Hematopoietic multipotent progenitor cell treated with erythropoietin and hydrocortisone succinate and interleukin-3 and kit ligand, for 15 days (in vitro differentiated cells): ENCODE measurements around the gene SLC35F1.
A peak's percentile ranks its signal among the peaks of the same experiment; 100 is the strongest.
"Not testable (repeated sequence)": the region's sequence is repeated elsewhere in the genome, so short reads cannot be mapped to it uniquely, and the experiment has no call there.

Experiments used
- DNase-seq: peaks from one replicate; pipeline ENCODE4 v3.0.0-alpha.2; 2015; ENCODE audit warnings: low spot score

Gene SLC35F1

GRCh38 chr6:117927866-117928265, 20.8 kb downstream of the SLC35F1 start:
- DNase-seq, result no peak

GRCh38 chr6:117928833-117929232, 21.8 kb downstream of the SLC35F1 start:
- no peak for DNase-seq

- DNase-seq, result no peak
Measured at GRCh38 chr6:117929501-117929900, 22.4 kb downstream of the SLC35F1 start.

DNA sequence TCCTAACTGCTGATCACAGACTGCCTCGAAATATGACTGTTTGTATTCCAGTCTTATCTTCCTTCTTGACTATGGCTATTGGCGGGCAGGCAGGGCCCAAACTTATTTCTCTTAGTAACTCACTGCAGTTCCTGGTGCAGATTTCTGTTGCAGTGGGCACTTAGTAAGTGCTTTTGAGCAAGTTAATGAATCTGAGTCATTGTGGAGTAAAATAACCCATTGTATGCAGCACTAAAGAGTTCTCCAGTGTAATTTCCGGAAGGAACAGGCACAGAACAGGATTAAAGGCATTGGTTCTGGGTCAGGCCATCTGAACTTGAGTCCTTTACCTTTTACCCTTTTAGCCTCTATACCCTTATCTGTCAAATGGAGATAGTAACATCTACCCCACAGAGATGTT, 23.6 kb downstream of the SLC35F1 start:
- DNase-seq, result no peak

DNA sequence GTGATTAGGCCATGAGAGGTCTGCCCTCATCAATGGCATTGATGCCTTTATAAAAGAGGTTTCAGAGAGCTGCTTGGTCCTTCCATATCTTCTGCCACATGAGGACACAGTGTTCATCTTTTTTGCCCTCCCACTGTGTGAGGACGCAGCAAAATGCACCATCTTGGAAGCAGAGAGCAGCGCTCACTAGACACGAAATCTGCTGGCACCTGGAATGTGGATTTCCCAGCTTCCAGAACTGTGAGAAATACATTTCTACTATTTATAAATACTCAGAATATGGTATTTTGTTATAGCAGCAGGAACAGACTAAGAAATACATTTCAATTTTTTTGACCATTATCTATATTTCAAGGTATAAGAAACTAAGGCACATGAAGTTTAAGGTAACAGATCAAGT, 24.9 kb downstream of the SLC35F1 start:
- DNase-seq, result no peak

DNA sequence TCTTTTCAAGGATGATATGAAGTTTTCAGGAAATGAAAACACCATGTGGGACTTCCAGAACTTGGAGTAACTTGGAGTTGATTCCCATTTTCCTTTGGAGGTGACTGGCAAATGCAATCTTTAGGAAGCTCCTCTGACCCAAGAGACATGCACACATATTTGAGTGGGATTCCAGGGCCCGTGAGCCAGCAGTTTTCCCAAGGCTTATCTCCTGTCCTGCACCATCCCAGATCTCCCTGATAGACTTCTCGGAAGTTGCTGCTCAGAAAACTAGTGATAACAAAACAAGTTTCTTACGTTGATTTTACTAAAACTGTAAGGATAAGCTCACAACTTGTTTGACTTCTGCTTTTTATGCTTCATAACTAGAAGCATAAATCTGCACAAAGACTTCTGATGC, 25.6 kb downstream of the SLC35F1 start:
- no peak for DNase-seq

GRCh38 chr6:117933471-117933870, 26.4 kb downstream of the SLC35F1 start:
- DNase-seq, result no peak

DNA sequence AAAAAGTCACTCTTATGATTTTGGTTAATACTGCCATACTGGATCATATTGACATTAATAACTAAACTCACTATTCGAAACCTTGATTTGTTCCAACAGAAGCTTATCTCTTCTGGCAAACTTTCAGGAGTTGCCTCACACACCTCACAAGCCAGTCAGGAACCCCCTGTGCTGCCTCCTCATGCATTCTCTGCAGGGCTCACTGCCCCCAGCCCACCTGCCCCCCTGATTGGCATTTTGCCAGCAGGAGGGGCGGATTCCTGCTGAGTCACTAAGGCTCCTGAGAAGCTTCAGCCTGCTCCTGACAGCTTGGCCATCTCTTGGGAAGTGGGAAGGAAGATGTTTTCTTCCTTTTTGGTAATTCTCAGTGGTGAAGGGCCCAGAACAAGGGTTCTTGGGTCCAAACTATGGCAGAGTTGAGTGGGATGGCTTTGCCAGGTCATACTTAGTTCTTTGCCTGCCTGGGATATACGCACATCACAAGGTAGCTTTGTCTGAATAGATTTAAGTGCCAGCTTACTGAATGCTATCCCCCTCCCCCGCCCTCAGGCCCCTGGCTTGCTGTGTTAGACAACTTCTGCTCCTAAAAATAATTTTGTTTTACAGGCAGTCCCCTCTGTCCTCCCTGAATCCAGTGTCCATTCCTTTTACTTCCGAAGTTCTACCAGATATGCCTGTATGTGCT, 31.4 kb downstream of the SLC35F1 start:
- DNase-seq, result no peak

- DNase-seq, result no peak
Measured at GRCh38 chr6:117947234-117947633, 40.2 kb downstream of the SLC35F1 start.

- DNase-seq, result no peak
Measured at GRCh38 chr6:117951783-117952182, 44.7 kb downstream of the SLC35F1 start.

DNA sequence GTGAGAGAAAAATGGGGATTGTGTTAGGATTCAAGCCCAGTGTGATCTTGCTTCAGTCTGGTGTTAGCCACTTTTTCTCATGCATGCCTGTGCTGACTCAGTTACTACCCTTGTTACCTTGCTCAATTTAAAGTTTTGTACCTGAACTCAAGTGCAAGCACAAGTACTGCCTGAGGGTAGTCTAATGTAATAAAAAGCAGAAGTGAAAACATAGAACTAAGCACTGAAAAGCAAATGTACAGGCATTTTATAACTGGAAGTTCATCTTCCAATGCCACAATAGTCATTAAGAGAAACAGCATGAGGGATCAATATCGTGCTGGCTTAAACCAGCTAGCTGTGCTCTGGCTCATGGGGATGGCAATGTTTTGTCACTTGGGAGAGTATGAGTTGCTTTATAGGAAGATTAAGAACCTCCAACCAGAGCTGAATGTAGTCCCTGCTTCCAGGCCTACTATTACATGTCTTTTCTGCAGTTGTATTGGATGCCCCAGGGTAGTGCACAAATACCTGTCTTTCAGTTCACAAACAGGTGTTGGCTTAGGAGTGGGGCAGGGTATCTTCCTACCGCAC, 48.7 kb downstream of the SLC35F1 start:
- no peak for DNase-seq

GRCh38 chr6:117956386-117956785, 49.3 kb downstream of the SLC35F1 start:
- no peak for DNase-seq

DNA sequence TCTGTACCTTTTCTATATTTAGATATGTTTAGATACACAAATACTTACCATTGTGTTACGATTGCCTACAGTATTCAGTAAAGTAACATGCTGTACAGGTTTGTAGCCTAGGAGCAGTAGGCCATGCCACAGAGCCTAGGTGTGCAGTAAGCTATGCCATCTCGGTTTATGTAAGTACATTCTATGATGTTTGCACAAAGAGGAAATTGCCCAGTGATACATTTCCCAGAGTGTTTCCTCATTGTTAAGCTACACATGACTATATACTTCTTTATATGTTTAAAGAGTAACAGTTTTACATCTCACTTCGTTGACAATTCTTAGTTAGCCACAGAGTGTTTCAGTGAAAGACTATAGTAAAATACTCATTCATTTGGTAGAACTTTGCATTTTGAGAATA, 51.5 kb downstream of the SLC35F1 start:
- no peak for DNase-seq

- no peak for DNase-seq
Measured at GRCh38 chr6:117960877-117961276, 53.8 kb downstream of the SLC35F1 start.

DNA sequence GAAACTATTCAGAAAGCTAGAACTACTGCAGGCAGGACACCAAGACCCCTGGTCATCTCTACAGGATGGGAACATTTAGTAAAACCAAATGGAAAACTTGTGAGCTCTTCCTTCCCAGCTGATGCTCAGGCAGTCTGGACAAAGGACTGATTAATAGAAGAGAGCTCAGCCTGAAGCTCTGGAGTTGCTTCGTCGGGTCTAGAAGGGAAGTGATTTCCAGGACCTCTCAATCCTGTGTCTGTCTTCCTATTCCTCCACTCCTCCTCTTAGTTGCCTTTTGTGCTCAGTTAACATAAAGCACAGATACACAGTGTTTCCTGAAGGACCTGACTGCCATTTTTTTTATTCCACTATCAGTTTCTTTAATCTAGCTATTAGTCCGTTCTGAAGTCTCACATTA, 54.2 kb downstream of the SLC35F1 start:
- DNase-seq, result no peak

- DNase-seq, result not testable (repeated sequence)
Measured at GRCh38 chr6:117965763-117966162, 58.7 kb downstream of the SLC35F1 start.

DNA sequence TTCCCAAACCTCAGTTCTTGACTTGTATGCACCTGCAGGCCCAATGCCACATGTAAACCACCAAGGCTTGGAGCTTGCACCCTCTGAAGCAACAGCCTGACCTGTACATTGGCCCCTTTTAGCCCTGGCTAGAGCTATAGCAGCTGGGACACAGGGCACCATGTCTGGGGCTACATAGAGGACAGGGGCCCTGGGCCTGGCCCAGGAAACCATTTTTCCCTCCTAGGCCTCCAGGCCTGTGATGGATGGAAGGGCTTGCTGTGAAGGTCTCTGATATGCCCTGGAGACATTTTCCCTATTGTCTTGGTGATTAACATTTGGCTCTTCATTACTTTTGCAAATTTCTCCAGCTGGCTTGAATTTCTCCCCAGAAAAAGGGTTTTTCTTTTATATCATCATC, 64.6 kb downstream of the SLC35F1 start:
- no peak for DNase-seq

- no peak for DNase-seq
Measured at GRCh38 chr6:117974914-117975627, 68.0 kb downstream of the SLC35F1 start.

DNA sequence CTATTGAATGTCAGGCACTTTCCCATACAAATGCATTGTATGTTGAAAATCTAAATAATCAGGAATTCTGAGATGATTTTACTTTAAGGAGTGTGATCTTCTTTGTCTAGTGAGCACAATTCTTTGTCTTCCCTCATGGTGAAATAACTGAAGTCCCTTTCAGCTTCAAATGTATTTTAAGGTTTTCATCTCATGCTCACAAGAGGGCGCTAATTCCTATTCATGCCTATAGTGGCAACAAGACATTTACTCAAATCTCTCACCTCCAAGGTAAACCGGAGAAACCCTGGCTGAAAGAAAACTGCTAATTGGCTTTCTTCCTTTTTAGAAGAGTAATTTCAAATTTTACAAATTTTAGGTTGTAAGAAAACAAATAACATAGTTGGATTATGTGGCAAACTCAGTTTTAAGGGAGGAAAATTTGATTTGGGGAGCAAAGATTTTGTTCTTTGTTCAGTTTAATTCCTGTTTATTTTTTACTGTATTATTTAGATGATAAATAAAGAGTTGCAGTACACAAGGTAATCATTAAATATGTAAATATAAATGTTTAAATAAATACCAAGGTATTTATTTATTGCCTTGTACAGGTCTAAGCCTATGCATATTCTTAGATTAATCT, 69.1 kb downstream of the SLC35F1 start:
- peak; percentile 25 for DNase-seq

- no peak for DNase-seq
Measured at GRCh38 chr6:117985916-117986315, 78.9 kb downstream of the SLC35F1 start.

DNA sequence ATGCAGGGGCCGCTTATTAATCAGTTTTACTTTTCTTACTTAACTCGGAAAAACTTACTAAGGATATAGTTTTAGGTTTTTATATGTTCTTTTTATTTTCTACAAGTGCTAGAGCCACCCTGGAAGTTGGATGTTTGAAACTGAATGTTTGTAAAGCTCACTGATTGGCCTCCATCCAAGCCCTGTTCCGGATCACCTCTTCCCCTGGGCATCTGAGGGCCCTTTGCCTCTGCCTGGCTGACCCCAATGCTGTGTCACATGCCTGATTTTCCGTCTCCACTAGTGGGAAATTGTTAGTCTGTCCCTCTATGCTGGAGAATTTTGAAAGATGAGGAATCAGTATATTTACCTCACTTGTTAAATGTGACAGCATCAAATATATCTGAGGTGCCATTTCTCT, 79.3 kb downstream of the SLC35F1 start:
- no peak for DNase-seq

DNA sequence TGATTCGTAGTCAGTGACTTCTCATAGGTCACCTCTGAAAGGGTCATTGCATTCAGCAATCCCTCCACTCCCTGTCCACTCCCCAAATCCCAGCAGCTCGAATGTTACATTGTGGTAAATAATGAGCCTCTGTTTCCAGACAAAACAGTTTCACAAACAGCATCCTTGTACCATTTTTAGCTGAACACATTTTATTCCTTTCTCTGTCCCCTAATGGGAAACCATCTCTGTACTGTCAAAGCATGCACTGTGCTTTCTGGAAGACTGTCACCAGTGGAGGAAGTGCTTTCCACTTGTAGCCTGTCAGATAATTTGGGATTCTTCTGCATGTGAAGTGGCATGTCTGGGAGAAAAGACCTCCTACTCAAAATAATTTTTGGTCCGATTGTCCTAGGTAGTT, 82.0 kb downstream of the SLC35F1 start:
- no peak for DNase-seq

GRCh38 chr6:117990151-117990550, 83.1 kb downstream of the SLC35F1 start:
- no peak for DNase-seq
